Stomach (tissue), 4 donors: ENCODE results near the gene PCLO.

ENCODE experiments used
- EP300 ChIP-seq: sonication (generic); formaldehyde crosslinking; IDR thresholded peaks from one replicate; pipeline ENCODE4 v1.6.1; 2017; ENCODE audit warnings: antibody characterized with exemption
- TF ChIP-seq, protein P1 (sequence below), 7 experiments: fragments of 450-650 bp in 4 of 7; fragments of 200-600 bp in 3 of 7; sonication (generic) in 3 of 7; IDR thresholded peaks; one replicate each; pipeline ENCODE4 v1.5.1; 2016 to 2019; ENCODE audit warnings: antibody characterized with exemption in 7 of 7, control low read depth in 2 of 7, mild to moderate bottlenecking in 1 of 7

GRCh38 chr7:82736633-82737032 is 426.1 kb downstream of the PCLO start:
- TF ChIP-seq, protein P1, sequence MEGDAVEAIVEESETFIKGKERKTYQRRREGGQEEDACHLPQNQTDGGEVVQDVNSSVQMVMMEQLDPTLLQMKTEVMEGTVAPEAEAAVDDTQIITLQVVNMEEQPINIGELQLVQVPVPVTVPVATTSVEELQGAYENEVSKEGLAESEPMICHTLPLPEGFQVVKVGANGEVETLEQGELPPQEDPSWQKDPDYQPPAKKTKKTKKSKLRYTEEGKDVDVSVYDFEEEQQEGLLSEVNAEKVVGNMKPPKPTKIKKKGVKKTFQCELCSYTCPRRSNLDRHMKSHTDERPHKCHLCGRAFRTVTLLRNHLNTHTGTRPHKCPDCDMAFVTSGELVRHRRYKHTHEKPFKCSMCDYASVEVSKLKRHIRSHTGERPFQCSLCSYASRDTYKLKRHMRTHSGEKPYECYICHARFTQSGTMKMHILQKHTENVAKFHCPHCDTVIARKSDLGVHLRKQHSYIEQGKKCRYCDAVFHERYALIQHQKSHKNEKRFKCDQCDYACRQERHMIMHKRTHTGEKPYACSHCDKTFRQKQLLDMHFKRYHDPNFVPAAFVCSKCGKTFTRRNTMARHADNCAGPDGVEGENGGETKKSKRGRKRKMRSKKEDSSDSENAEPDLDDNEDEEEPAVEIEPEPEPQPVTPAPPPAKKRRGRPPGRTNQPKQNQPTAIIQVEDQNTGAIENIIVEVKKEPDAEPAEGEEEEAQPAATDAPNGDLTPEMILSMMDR (IDR thresholded peaks at IDR 0.05), result no peak
- TF ChIP-seq EP300, result no peak
